ENCODE results near the gene SERPINF2. TPM values are rescaled to one million over a fixed set of nuclear protein-coding genes. Genes with fewer than 3 reads are reported as not detected.
"Not testable (repeated sequence)": the region's sequence is repeated elsewhere in the genome, so short reads cannot be mapped to it uniquely, and the experiment has no call there.

Gene SERPINF2
- total and polyA plus RNA-seq, 4 donors = 13.7 to 78.9 (median 58.0) TPM

- Histone ChIP-seq H3K27me3 (ENCODE audit: control insufficient read depth in 3 of 3, insufficient read depth in 3 of 3, low read length in 2 of 3) (no peaks in the 10 kb centered on the region), H3K27ac (ENCODE audit: low read depth in 1 of 2, low read length in 1 of 2) (no peak overlapping the region), H3K36me3 (ENCODE audit: control insufficient read depth in 4 of 4, insufficient read depth in 4 of 4, low read length in 4 of 4) (peaks cover 0 to 8% (median 2%) of the 10 kb centered on the region in 4 donors), H3K4me3 (no peak overlapping the region), H3K9me3 (ENCODE audit: control insufficient read depth in 4 of 4, insufficient read depth in 3 of 4, low read length in 3 of 4) (no peaks in the 10 kb centered on the region), H3K4me1 (ENCODE audit: control insufficient read depth in 5 of 5, insufficient read depth in 5 of 5, low read length in 5 of 5) (peaks cover 0 to 10% (median 3%) of the 10 kb centered on the region in 5 donors), H3K9ac (ENCODE audit: insufficient read depth in 1 of 2, low read length in 2 of 2) (no peak overlapping the region)
- ATAC-seq (ENCODE audit: insufficient read depth, low FRiP score) = no peak
- no peak for TF ChIP-seq CTCF (IDR thresholded peaks at IDR 0.05; ENCODE audit: control extremely low read depth, extremely low read depth)
- no peak for DNase-seq
- 91 to 93% methylated on average over 5 of the region's 5 CpGs for WGBS, 2 donors
Measured at GRCh38 chr17:1707107-1707506, 35.6 kb upstream of the SERPINF2 start.

GRCh38 chr17:1708791-1709346, 33.8 kb upstream of the SERPINF2 start:
- H3K9me3 ChIP-seq (ENCODE audit: control insufficient read depth in 4 of 4, insufficient read depth in 3 of 4, low read length in 3 of 4); H3K27me3 ChIP-seq (ENCODE audit: control insufficient read depth in 3 of 3, insufficient read depth in 3 of 3, low read length in 2 of 3); H3K27ac ChIP-seq (ENCODE audit: low read depth in 1 of 2, low read length in 1 of 2); H3K4me3 ChIP-seq; ATAC-seq (ENCODE audit: insufficient read depth, low FRiP score); H3K9ac ChIP-seq (ENCODE audit: insufficient read depth in 1 of 2, low read length in 2 of 2); DNase-seq: not testable (repeated sequence)
- Histone ChIP-seq H3K4me1 (ENCODE audit: control insufficient read depth in 5 of 5, insufficient read depth in 5 of 5, low read length in 5 of 5) (peaks cover 0 to 20% (median 8%) of the 10 kb centered on the region in 5 donors), H3K36me3 (ENCODE audit: control insufficient read depth in 4 of 4, insufficient read depth in 4 of 4, low read length in 4 of 4) (peaks cover 0 to 26% (median 8%) of the 10 kb centered on the region in 4 donors)
- WGBS, 2 donors = 93 to 94% methylated on average over 10 of the region's 10 CpGs

- no peak overlapping the region for H3K27ac ChIP-seq (ENCODE audit: low read depth in 1 of 2, low read length in 1 of 2)
- peaks cover 0 to 29% (median 8%) of the 10 kb centered on the region in 4 donors for H3K36me3 ChIP-seq (ENCODE audit: control insufficient read depth in 4 of 4, insufficient read depth in 4 of 4, low read length in 4 of 4)
- H3K27me3 ChIP-seq (ENCODE audit: control insufficient read depth in 3 of 3, insufficient read depth in 3 of 3, low read length in 2 of 3) = no peaks in the 10 kb centered on the region
- DNase-seq (no peak), ATAC-seq (ENCODE audit: insufficient read depth, low FRiP score) (no peak)
- H3K9me3 ChIP-seq (ENCODE audit: control insufficient read depth in 4 of 4, insufficient read depth in 3 of 4, low read length in 3 of 4) = no peaks in the 10 kb centered on the region
- peak overlapping the region; percentile 55 for H3K4me3 ChIP-seq
- WGBS, 2 donors = 1 to 6% methylated on average over 13 to 16 of the region's 16 CpGs
- no peak overlapping the region for H3K9ac ChIP-seq (ENCODE audit: insufficient read depth in 1 of 2, low read length in 2 of 2)
- peaks cover 0 to 25% (median 11%) of the 10 kb centered on the region in 5 donors for H3K4me1 ChIP-seq (ENCODE audit: control insufficient read depth in 5 of 5, insufficient read depth in 5 of 5, low read length in 5 of 5)
- TF ChIP-seq CTCF (IDR thresholded peaks at IDR 0.05; ENCODE audit: control extremely low read depth, extremely low read depth) = no peak
Measured at GRCh38 chr17:1709403-1709951, 33.2 kb upstream of the SERPINF2 start.

- no peak for TF ChIP-seq CTCF (IDR thresholded peaks at IDR 0.05; ENCODE audit: control extremely low read depth, extremely low read depth)
- Histone ChIP-seq H3K9ac (ENCODE audit: insufficient read depth in 1 of 2, low read length in 2 of 2) (no peak within 1 kb of the TSS), H3K27ac (ENCODE audit: low read depth in 1 of 2, low read length in 1 of 2) (peak within 1 kb of the TSS; percentile 58 to 69), H3K4me1 (ENCODE audit: control insufficient read depth in 5 of 5, insufficient read depth in 5 of 5, low read length in 5 of 5) (peaks cover 0 to 30% (median 12%) of the 10 kb centered on the region in 5 donors), H3K9me3 (ENCODE audit: control insufficient read depth in 4 of 4, insufficient read depth in 3 of 4, low read length in 3 of 4) (no peaks in the 10 kb centered on the region), H3K36me3 (ENCODE audit: control insufficient read depth in 4 of 4, insufficient read depth in 4 of 4, low read length in 4 of 4) (peaks cover 0 to 29% (median 8%) of the 10 kb centered on the region in 4 donors), H3K4me3 (peak within 1 kb of the TSS; percentile 55), H3K27me3 (ENCODE audit: control insufficient read depth in 3 of 3, insufficient read depth in 3 of 3, low read length in 2 of 3) (no peaks in the 10 kb centered on the region)
- DNase-seq (peak; percentile 62 to 73 (median 71)), ATAC-seq (ENCODE audit: insufficient read depth, low FRiP score) (peak; percentile 56)
- WGBS, 2 donors = 2% methylated on average over 65 to 83 of the region's 83 CpGs
Measured at GRCh38 chr17:1709971-1710806, 32.5 kb upstream of the SERPINF2 start, which contains the start of gene TLCD2. TLCD2 (minus strand) TSS chr17:1710377; CDS start chr17:1710242, 135 bp downstream.
